Tibial nerve (tissue), 4 donors: ENCODE data around the gene DMD. TPM values are rescaled to one million over a fixed set of nuclear protein-coding genes. Genes with fewer than 3 reads are reported as not detected.

Experiments
- DNase-seq, 2 donors: peaks; one replicate each; pipeline ENCODE4 v3.0.0-alpha.2; 2019; ENCODE audit warnings: low spot score in 2 of 2
- H3K27ac ChIP-seq, 4 donors: fragments of 200-600 bp; sonication (generic) in 3 of 4; one replicate each; pipeline ENCODE4 v1.5.1; 2017 to 2019; ENCODE audit warnings: mild to moderate bottlenecking in 1 of 4
- H3K27me3 ChIP-seq, 2 donors: fragments of 200-600 bp; sonication (generic) in 1 of 2; one replicate each; pipeline versions ENCODE4 v1.5.1 to v1.6.0; 2017 to 2019
- H3K36me3 ChIP-seq, 3 donors: fragments of 200-600 bp; sonication (generic); one replicate each; pipeline ENCODE4 v1.5.1; 2018 to 2019
- H3K4me1 ChIP-seq, 4 donors: fragments of 200-600 bp; sonication (generic) in 3 of 4; one replicate each; pipeline ENCODE4 v1.5.1; 2017 to 2019
- H3K4me3 ChIP-seq, 4 donors: fragments of 200-600 bp; sonication (generic) in 3 of 4; one replicate each; pipeline ENCODE4 v1.5.1; 2017 to 2019; ENCODE audit warnings: mild to moderate bottlenecking in 1 of 4, moderate library complexity in 1 of 4
- H3K9me3 ChIP-seq, 4 donors: fragments of 200-600 bp; sonication (generic) in 3 of 4; one replicate each; pipeline ENCODE4 v1.5.1; 2017 to 2019
- CTCF ChIP-seq, 5 experiments: fragments of 200-600 bp in 3 of 5; fragments of 450-650 bp in 2 of 5; sonication (generic) in 3 of 5; IDR thresholded peaks; one replicate each; pipeline ENCODE4 v1.5.1; 2016 to 2019; ENCODE audit warnings: antibody characterized with exemption in 5 of 5, mild to moderate bottlenecking in 3 of 5, moderate library complexity in 2 of 5
- EP300 ChIP-seq, 2 donors: sonication (generic); formaldehyde crosslinking; IDR thresholded peaks; one replicate each; pipeline ENCODE4 v1.6.1; 2017; ENCODE audit warnings: antibody characterized with exemption in 2 of 2, mild to moderate bottlenecking in 1 of 2
- POLR2A ChIP-seq, 2 donors: fragments of 450-650 bp; IDR thresholded peaks; one replicate each; pipeline ENCODE4 v1.6.1; 2017; ENCODE audit warnings: antibody characterized with exemption in 2 of 2, mild to moderate bottlenecking in 2 of 2, moderate library complexity in 2 of 2
- WGBS, 2 donors: methylation state at CpG; one replicate each; pipeline ENCODE4 v1.1.5; 2018; 5-methylcytosine and 5-hydroxymethylcytosine counted together
- total RNA-seq, 4 donors: library from RNA; depleted of rRNA; stranded (reverse); fragments of >200 nt; gene quantifications; one replicate each; pipeline ENCODE4 v1.1.0, GENCODE V29; 2016

The DMD gene
- total RNA-seq, 4 donors from 2014 or later, result 156 to 345 (median 245) TPM

- H3K9me3 ChIP-seq, result no peaks in the 10 kb centered on the region
- no peak overlapping the region for H3K4me3 ChIP-seq
- no peaks in the 10 kb centered on the region for H3K4me1 ChIP-seq
- DNase-seq, result no peak
- H3K27me3 ChIP-seq, result no peaks in the 10 kb centered on the region
- TF ChIP-seq CTCF (IDR thresholded peaks at IDR 0.05), result no peak
- TF ChIP-seq POLR2A (IDR thresholded peaks at IDR 0.05), result no peak
- no peak for TF ChIP-seq EP300 (IDR thresholded peaks at IDR 0.05)
- WGBS, 2 donors, result 41 to 58% methylated on average over 4 of the region's 4 CpGs
- H3K27ac ChIP-seq, result no peak overlapping the region
- no peaks in the 10 kb centered on the region for H3K36me3 ChIP-seq
Observed at GRCh38 chrX:32987142-32987541, 224.2 kb downstream of the DMD start.

- WGBS, 2 donors, result 21 to 45% methylated on average over 4 of the region's 4 CpGs
- Histone ChIP-seq H3K4me1 (no peaks in the 10 kb centered on the region), H3K27ac (no peak overlapping the region), H3K27me3 (no peaks in the 10 kb centered on the region), H3K9me3 (no peaks in the 10 kb centered on the region), H3K4me3 (no peak overlapping the region), H3K36me3 (no peaks in the 10 kb centered on the region)
- no peak for DNase-seq
- no peak for TF ChIP-seq POLR2A (IDR thresholded peaks at IDR 0.05)
- TF ChIP-seq CTCF (IDR thresholded peaks at IDR 0.05), result no peak
- TF ChIP-seq EP300 (IDR thresholded peaks at IDR 0.05), result no peak
Observed at GRCh38 chrX:32985544-32985943, 225.8 kb downstream of the DMD start.

DNA sequence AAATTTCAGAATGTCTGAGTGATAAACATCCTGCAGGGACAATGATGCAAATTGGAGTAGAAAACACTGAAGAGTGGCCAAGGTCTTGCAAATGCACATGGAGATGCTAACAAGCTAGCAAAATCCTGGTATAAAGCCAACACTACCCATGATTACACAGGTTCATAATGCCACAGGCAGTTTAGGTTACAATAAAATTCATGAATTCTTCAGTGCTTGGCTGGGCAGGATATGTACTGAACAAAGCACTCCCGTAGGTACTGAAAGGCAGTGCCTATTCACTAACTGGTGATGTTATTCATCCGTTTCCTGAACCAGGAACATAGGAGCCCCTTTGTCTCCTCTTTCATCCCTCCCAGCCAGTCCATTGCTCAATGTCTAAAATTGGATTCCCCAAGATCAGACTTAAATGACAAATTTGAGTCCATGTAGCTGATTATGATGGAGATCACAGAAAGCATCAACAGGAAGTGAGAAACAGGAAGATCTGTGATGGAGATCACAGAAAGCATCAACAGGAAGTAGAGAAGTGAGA is 244.5 kb downstream of the DMD start:
- TF ChIP-seq EP300 (IDR thresholded peaks at IDR 0.05) (no peak), CTCF (IDR thresholded peaks at IDR 0.05) (no peak), POLR2A (IDR thresholded peaks at IDR 0.05) (no peak)
- Histone ChIP-seq H3K27me3 (no peaks in the 10 kb centered on the region), H3K4me3 (no peak overlapping the region), H3K9me3 (no peaks in the 10 kb centered on the region), H3K27ac (no peak overlapping the region), H3K36me3 (no peaks in the 10 kb centered on the region), H3K4me1 (no peaks in the 10 kb centered on the region)
- DNase-seq, result no peak
- WGBS, 2 donors, result 36 to 50% methylated on average over 2 of the region's 2 CpGs

DNA sequence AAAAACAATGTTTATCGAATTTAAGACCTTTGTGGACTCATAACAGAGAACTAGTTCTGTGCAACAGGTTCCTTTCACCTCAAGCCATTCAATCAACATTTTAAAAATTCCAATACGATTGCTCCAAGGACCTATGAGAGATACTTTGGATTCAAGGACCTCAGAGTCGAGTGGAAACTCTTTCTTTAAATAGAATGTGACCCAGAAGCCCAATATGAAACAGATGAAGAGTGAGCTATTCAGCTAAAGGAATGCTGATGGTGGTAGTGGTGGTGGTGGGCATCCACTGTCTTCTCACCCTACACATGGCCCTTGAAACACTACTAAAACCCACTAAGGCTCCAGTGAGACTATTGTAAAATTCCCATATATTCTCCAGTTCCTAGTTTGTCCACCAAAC is 257.2 kb downstream of the DMD start:
- no peaks in the 10 kb centered on the region for H3K36me3 ChIP-seq
- TF ChIP-seq CTCF (IDR thresholded peaks at IDR 0.05), result no peak
- no peak for TF ChIP-seq POLR2A (IDR thresholded peaks at IDR 0.05)
- no peak for TF ChIP-seq EP300 (IDR thresholded peaks at IDR 0.05)
- no peaks in the 10 kb centered on the region for H3K4me1 ChIP-seq
- H3K27me3 ChIP-seq, result no peaks in the 10 kb centered on the region
- no peak overlapping the region for H3K27ac ChIP-seq
- no peak for DNase-seq
- no peaks in the 10 kb centered on the region for H3K9me3 ChIP-seq
- H3K4me3 ChIP-seq, result no peak overlapping the region
- WGBS, 2 donors, result 56 to 82% methylated on average over 3 of the region's 3 CpGs

DNA sequence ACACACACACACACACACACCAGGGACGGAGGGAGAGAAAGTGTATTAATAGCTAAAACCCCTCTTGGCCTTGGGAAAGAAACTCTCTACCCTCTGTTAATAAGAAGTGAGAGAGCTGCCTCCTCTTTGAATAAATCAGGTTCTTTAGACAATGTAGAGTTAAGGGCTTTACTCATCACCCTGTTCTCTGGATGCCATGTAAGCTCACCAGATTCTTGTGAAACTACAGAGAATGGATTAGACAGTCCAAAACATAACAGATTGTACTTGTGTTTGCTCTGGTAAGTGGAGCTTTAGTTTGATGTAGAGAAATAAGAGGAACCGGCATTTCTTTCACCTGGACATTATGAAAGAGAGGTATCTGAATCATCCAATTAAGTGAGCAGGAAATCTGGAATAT is 263.2 kb downstream of the DMD start:
- Histone ChIP-seq H3K4me1 (no peaks in the 10 kb centered on the region), H3K36me3 (no peaks in the 10 kb centered on the region), H3K9me3 (no peaks in the 10 kb centered on the region), H3K27me3 (no peaks in the 10 kb centered on the region), H3K4me3 (no peak overlapping the region), H3K27ac (no peak overlapping the region)
- WGBS, 2 donors, result 59 to 70% methylated on average over 2 of the region's 2 CpGs
- DNase-seq, result no peak
- TF ChIP-seq POLR2A (IDR thresholded peaks at IDR 0.05) (no peak), EP300 (IDR thresholded peaks at IDR 0.05) (no peak), CTCF (IDR thresholded peaks at IDR 0.05) (no peak)
